Amygdala (tissue), 56 donors: ENCODE data around the gene TOM1L2.

ENCODE experiments used
- DNase-seq, 56 donors: peaks; one replicate each; lab custom pipeline; 2025; lab: John Stamatoyannopoulos, UW

The TOM1L2 gene

GRCh38 chr17:17798573-17799255 lies 173.5 kb downstream of the TOM1L2 start:
- DNase-seq: no peak

DNA sequence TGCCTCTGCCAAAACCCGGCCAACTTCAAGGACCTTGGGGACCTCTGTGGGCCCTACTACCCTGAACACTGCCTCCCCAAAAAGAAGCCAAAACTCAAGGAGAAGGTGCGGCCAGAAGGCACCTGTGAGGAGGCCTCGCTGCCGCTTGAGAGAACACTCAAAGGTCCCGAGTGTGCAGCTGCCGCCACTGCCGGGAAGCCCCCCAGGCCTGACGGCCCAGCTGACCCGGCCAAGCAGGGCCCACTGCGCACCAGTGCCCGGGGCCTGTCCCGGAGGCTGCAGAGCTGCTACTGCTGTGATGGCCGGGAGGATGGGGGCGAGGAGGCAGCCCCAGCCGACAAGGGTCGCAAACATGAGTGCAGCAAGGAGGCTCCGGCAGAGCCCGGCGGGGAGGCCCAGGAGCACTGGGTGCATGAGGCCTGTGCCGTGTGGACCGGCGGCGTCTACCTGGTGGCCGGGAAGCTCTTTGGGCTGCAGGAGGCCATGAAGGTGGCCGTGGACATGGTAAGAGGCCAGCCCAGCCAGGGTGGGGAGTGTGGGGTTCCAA lies 174.1 kb downstream of the TOM1L2 start:
- DNase-seq: no peak

DNA sequence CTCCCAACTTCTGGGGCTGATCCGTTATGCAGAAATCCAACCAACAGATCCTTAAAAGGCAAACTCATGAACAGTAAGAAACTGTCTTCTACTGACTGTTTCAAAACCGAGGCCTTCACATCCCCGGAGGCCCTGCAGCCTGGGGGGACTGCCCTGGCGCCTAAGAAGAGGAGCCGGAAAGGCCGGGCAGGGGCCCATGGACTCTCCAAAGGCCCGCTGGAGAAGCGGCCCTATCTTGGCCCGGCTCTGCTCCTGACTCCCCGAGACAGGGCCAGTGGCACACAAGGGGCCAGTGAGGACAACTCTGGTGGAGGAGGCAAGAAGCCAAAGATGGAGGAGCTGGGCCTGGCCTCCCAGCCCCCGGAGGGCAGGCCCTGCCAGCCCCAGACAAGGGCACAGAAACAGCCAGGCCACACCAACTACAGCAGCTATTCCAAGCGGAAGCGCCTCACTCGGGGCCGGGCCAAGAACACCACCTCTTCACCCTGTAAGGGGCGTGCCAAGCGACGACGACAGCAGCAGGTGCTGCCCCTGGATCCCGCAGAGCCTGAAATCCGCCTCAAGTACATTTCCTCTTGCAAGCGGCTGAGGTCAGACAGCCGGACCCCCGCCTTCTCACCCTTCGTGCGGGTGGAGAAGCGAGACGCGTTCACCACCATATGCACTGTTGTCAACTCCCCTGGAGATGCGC lies 174.9 kb downstream of the TOM1L2 start:
- no peak for DNase-seq

DNA sequence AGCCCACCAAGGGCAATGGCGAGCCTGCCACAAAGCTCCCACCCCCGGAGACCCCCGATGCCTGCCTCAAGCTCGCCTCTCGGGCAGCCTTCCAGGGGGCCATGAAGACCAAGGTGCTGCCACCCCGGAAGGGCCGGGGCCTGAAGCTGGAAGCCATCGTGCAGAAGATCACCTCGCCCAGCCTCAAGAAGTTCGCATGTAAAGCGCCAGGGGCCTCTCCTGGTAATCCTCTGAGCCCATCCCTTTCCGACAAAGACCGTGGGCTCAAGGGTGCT lies 175.5 kb downstream of the TOM1L2 start:
- no peak for DNase-seq

DNA sequence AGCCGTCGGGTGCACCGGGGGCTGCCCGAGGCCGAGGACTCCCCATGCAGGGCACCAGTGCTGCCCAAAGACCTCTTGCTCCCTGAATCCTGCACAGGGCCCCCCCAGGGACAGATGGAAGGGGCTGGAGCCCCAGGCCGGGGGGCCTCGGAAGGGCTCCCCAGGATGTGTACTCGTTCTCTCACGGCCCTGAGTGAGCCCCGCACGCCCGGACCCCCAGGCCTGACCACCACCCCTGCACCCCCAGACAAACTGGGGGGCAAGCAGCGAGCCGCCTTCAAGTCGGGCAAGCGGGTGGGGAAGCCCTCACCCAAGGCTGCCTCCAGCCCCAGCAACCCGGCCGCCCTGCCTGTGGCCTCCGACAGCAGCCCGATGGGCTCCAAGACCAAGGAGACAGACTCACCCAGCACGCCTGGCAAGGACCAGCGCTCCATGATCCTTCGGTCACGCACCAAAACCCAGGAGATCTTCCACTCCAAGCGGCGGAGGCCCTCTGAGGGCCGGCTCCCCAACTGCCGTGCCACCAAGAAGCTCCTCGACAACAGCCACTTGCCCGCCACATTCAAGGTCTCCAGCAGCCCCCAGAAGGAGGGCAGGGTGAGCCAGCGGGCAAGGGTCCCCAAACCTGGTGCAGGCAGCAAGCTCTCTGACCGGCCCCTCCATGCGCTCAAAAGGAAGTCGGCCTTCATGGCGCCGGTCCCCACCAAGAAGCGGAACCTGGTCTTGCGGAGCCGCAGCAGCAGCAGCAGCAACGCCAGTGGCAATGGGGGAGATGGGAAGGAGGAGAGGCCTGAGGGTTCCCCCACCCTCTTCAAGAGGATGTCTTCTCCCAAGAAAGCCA lies 176.0 kb downstream of the TOM1L2 start:
- no peak for DNase-seq

GRCh38 chr17:17795296-17795695 lies 176.9 kb downstream of the TOM1L2 start:
- no peak for DNase-seq

GRCh38 chr17:17794382-17794781 lies 177.8 kb downstream of the TOM1L2 start:
- DNase-seq: no peak
